Measurements from ENCODE around the gene CACNA2D2. TPM values are rescaled to one million over a fixed set of nuclear protein-coding genes. Genes with fewer than 3 reads are reported as not detected.

The CACNA2D2 gene
- total RNA-seq, 1 experiment from 2014 or later, result 22.0 TPM

DNA sequence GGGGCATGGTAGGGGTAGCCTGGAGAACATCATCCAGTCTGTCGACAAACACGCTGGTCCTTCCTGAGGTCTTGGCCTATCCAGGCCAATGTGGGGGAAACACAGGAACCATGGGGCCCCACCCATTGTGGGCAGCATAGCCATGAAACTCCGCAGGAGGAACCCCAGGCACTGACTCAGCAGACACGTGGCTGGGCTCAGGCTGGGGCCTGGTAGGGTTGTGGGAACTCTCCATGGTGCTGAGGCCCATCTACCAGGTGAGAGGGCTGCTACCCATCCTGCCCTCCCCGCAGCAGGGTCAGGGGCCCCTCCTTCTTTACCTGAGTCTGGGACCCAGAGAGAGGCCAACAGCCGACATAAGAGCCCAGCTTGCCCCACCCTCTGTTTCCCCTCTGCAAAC lies 22.6 kb upstream of the CACNA2D2 start (continued):
- TF ChIP-seq, protein P1, sequence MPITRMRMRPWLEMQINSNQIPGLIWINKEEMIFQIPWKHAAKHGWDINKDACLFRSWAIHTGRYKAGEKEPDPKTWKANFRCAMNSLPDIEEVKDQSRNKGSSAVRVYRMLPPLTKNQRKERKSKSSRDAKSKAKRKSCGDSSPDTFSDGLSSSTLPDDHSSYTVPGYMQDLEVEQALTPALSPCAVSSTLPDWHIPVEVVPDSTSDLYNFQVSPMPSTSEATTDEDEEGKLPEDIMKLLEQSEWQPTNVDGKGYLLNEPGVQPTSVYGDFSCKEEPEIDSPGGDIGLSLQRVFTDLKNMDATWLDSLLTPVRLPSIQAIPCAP (CRISPR knock-in tag; IDR thresholded peaks at IDR 0.05), result peak; percentile 88
- TF ChIP-seq NFE2L1 (CRISPR knock-in tag; IDR thresholded peaks at IDR 0.05), result peak; percentile 94
- no peak for TF ChIP-seq ZNF416 (CRISPR knock-in tag; IDR thresholded peaks at IDR 0.05)
- peak; percentile 55; the same call in 1 of the 2 replicates for TF ChIP-seq RELA (CRISPR knock-in tag; IDR thresholded peaks at IDR 0.05; ENCODE audit: borderline replicate concordance)
- no peak for TF ChIP-seq KAT7 (CRISPR knock-in tag; IDR thresholded peaks at IDR 0.05; ENCODE audit: borderline replicate concordance)
- TF ChIP-seq SMAD3 (CRISPR knock-in tag; IDR thresholded peaks at IDR 0.05; ENCODE audit: borderline replicate concordance), result peak; percentile 89
- TF ChIP-seq E2F4 (CRISPR knock-in tag; IDR thresholded peaks at IDR 0.05; ENCODE audit: borderline replicate concordance, low read depth), result no peak
- TF ChIP-seq ZNF219 (CRISPR knock-in tag; IDR thresholded peaks at IDR 0.05; ENCODE audit: borderline replicate concordance), result peak; percentile 91; the same call in 1 of the 2 replicates
- TF ChIP-seq, protein P2, sequence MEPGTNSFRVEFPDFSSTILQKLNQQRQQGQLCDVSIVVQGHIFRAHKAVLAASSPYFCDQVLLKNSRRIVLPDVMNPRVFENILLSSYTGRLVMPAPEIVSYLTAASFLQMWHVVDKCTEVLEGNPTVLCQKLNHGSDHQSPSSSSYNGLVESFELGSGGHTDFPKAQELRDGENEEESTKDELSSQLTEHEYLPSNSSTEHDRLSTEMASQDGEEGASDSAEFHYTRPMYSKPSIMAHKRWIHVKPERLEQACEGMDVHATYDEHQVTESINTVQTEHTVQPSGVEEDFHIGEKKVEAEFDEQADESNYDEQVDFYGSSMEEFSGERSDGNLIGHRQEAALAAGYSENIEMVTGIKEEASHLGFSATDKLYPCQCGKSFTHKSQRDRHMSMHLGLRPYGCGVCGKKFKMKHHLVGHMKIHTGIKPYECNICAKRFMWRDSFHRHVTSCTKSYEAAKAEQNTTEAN (CRISPR knock-in tag; IDR thresholded peaks at IDR 0.05), result peak; percentile 65; the same call in 1 of the 2 replicates
- no peak for TF ChIP-seq ELF4 (CRISPR knock-in tag; IDR thresholded peaks at IDR 0.05; ENCODE audit: low read depth)
- TF ChIP-seq EMX1 (CRISPR knock-in tag; IDR thresholded peaks at IDR 0.05), result no peak
- peak; percentile 59; the same call in 1 of the 2 replicates for TF ChIP-seq ETV6 (CRISPR knock-in tag; IDR thresholded peaks at IDR 0.05)
- TF ChIP-seq FOXJ3 (CRISPR knock-in tag; IDR thresholded peaks at IDR 0.05; ENCODE audit: borderline replicate concordance), result no peak
- TF ChIP-seq MYBL2 (CRISPR knock-in tag; IDR thresholded peaks at IDR 0.05), result peak; percentile 72; the same call in 1 of the 2 replicates
- no peak for TF ChIP-seq ZNF532 (CRISPR knock-in tag; IDR thresholded peaks at IDR 0.05; ENCODE audit: borderline replicate concordance)
- peak; percentile 96 for TF ChIP-seq FOXP1 (CRISPR knock-in tag; IDR thresholded peaks at IDR 0.05; ENCODE audit: borderline replicate concordance)
- no peak for TF ChIP-seq E2F5 (CRISPR knock-in tag; IDR thresholded peaks at IDR 0.05)

DNA sequence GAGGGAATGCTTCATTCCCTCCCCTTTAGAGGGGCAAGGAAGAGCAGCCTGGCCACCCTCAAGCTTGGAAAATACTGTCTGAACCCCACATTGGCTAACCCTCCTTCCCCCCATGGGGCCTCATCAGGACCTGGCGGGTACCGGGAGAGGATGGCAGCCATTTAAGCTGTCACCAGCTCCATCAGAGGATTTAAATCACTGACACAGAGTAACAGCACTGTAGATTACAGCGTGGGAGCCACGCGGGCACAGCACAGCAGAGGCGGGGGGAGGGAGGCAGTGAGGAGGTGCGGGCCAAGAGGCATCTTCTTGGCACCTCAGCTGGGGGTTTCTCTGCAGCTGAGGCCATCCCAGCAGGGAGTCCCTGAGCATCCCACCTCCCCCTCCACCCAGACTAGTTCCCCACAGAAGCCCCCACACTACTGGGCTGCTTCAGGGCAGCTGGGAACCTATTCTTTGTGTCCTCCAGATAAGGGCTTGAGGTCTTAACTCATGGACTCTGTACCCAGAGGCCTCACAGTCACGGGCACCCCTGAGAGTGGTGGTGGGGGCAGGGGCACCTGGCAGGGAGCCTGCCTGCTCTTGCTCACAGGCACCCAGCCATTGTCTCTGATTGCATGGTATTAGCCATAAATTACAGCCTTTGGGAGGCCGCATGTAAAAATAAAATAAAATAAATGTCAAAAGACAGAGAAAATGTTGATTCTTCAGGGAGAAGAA lies 21.9 kb upstream of the CACNA2D2 start:
- Mint-ChIP-seq H3K4me3 (no peak overlapping the region), H3K27me3 (ENCODE audit: low read depth) (peaks cover 20% of the 10 kb centered on the region), H3K27ac (no peak overlapping the region), H3K36me3 (no peaks in the 10 kb centered on the region), H3K4me1 (peaks cover 48% of the 10 kb centered on the region), H3K9me3 (no peaks in the 10 kb centered on the region)
- DNase-seq (ENCODE audit: low spot score) (no peak), ATAC-seq (no peak)
- POLR2A ChIA-PET, result interaction anchor here (0.8 kb wide), 1 partner anchor 10 kb away, joined by 3 read pairs; no protein-coding TSS in a partner anchor
- CTCF ChIA-PET, result interaction anchor here (0.6 to 3.8 kb wide), 4 partner anchors 17 to 115 kb away, joined by 3 to 24 read pairs (median 6); no protein-coding TSS in a partner anchor
- TF ChIP-seq ZNF219 (CRISPR knock-in tag; IDR thresholded peaks at IDR 0.05; ENCODE audit: borderline replicate concordance), result no peak
- TF ChIP-seq NR2C2 (CRISPR knock-in tag; IDR thresholded peaks at IDR 0.05), result no peak
- no peak for TF ChIP-seq HMGA2 (CRISPR knock-in tag; IDR thresholded peaks at IDR 0.05)
- no peak for TF ChIP-seq ERG (CRISPR knock-in tag; IDR thresholded peaks at IDR 0.05)
- TF ChIP-seq NR3C1 (CRISPR knock-in tag; conservative IDR thresholded peaks at IDR 0.05; ENCODE audit: low read depth), result no peak
- no peak for TF ChIP-seq KAT7 (CRISPR knock-in tag; IDR thresholded peaks at IDR 0.05; ENCODE audit: borderline replicate concordance)
- TF ChIP-seq, protein P3, sequence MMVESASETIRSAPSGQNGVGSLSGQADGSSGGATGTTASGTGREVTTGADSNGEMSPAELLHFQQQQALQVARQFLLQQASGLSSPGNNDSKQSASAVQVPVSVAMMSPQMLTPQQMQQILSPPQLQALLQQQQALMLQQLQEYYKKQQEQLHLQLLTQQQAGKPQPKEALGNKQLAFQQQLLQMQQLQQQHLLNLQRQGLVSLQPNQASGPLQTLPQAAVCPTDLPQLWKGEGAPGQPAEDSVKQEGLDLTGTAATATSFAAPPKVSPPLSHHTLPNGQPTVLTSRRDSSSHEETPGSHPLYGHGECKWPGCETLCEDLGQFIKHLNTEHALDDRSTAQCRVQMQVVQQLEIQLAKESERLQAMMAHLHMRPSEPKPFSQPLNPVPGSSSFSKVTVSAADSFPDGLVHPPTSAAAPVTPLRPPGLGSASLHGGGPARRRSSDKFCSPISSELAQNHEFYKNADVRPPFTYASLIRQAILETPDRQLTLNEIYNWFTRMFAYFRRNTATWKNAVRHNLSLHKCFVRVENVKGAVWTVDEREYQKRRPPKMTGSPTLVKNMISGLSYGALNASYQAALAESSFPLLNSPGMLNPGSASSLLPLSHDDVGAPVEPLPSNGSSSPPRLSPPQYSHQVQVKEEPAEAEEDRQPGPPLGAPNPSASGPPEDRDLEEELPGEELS (CRISPR knock-in tag; IDR thresholded peaks at IDR 0.05), result no peak
- no peak for TF ChIP-seq ZNF138 (CRISPR knock-in tag; conservative IDR thresholded peaks at IDR 0.05)
